ENCODE data around the gene TBX21.

The TBX21 gene

GRCh38 chr17:47703191-47703591, 29.8 kb upstream of the TBX21 start:
- no peak overlapping the region for H3K4me2 ChIP-seq (ENCODE audit: low read depth, low read length, poor library complexity, severe bottlenecking)
- no peaks in the 10 kb centered on the region for H3K36me3 ChIP-seq (ENCODE audit: low read length)
- H3K9me2 ChIP-seq (replicated peaks; ENCODE audit: insufficient read depth, low read length) = no peaks in the 10 kb centered on the region
- H4K20me1 ChIP-seq (ENCODE audit: low read depth, low read length) = no peaks in the 10 kb centered on the region
- H3K9ac ChIP-seq (ENCODE audit: low read length) = no peak overlapping the region
- no peak overlapping the region for H2AFZ ChIP-seq (ENCODE audit: low read depth, low read length, severe bottlenecking)
- no peak overlapping the region for H3K4me3 ChIP-seq (ENCODE audit: insufficient read depth, low read length, poor library complexity, severe bottlenecking)
- H3K27me3 ChIP-seq (ENCODE audit: low read length) = no peaks in the 10 kb centered on the region
- H3K27ac ChIP-seq (ENCODE audit: low read depth, low read length) = no peak overlapping the region
- H3F3A ChIP-seq (ENCODE audit: insufficient read depth) = no peaks in the 10 kb centered on the region
- TF ChIP-seq CTCF (IDR thresholded peaks at IDR 0.05; ENCODE audit: insufficient read depth, low read length, poor library complexity, severe bottlenecking) (no peak), EZH2phosphoT487 (conservative IDR thresholded peaks at IDR 0.05; ENCODE audit: low read length) (no peak)
- no peaks in the 10 kb centered on the region for H3K79me2 ChIP-seq (ENCODE audit: insufficient read depth, low read length)
- H3K9me3 ChIP-seq (ENCODE audit: insufficient read depth, low read length) = no peaks in the 10 kb centered on the region

DNA sequence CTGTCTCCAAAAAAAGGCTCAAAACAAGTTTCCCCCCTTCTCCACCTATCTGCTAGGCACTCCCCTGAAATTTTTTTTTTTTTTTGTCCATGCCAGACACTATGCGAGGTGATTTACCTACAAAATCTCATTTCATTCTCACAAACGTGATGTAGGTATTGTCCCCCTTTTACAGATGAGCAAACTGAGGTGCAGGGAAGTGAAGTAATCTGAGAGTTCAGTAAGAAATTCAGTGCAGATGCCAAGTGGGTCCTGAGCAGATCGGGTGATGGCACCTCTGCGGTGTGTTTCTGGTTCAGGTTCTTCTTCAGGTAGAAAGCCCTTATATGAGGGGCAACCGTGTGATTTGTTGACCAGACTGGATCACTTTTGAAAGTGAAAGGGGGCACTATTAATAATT, 29.4 kb upstream of the TBX21 start:
- H3K9me2 ChIP-seq (replicated peaks; ENCODE audit: insufficient read depth, low read length) = no peaks in the 10 kb centered on the region
- H2AFZ ChIP-seq (ENCODE audit: low read depth, low read length, severe bottlenecking) = no peak overlapping the region
- H3K27ac ChIP-seq (ENCODE audit: low read depth, low read length) = no peak overlapping the region
- TF ChIP-seq CTCF (IDR thresholded peaks at IDR 0.05; ENCODE audit: insufficient read depth, low read length, poor library complexity, severe bottlenecking) (no peak), EZH2phosphoT487 (conservative IDR thresholded peaks at IDR 0.05; ENCODE audit: low read length) (no peak)
- H3F3A ChIP-seq (ENCODE audit: insufficient read depth) = no peaks in the 10 kb centered on the region
- H3K36me3 ChIP-seq (ENCODE audit: low read length) = no peaks in the 10 kb centered on the region
- H3K9me3 ChIP-seq (ENCODE audit: insufficient read depth, low read length) = no peaks in the 10 kb centered on the region
- H4K20me1 ChIP-seq (ENCODE audit: low read depth, low read length) = no peaks in the 10 kb centered on the region
- no peak overlapping the region for H3K4me2 ChIP-seq (ENCODE audit: low read depth, low read length, poor library complexity, severe bottlenecking)
- H3K9ac ChIP-seq (ENCODE audit: low read length) = no peak overlapping the region
- H3K27me3 ChIP-seq (ENCODE audit: low read length) = no peaks in the 10 kb centered on the region
- H3K79me2 ChIP-seq (ENCODE audit: insufficient read depth, low read length) = no peaks in the 10 kb centered on the region
- H3K4me3 ChIP-seq (ENCODE audit: insufficient read depth, low read length, poor library complexity, severe bottlenecking) = no peak overlapping the region

- H3K9ac ChIP-seq (ENCODE audit: low read length) = no peak overlapping the region
- H3K4me3 ChIP-seq (ENCODE audit: insufficient read depth, low read length, poor library complexity, severe bottlenecking) = no peak overlapping the region
- TF ChIP-seq EZH2phosphoT487 (conservative IDR thresholded peaks at IDR 0.05; ENCODE audit: low read length) (no peak), CTCF (IDR thresholded peaks at IDR 0.05; ENCODE audit: insufficient read depth, low read length, poor library complexity, severe bottlenecking) (no peak)
- H3K36me3 ChIP-seq (ENCODE audit: low read length) = no peaks in the 10 kb centered on the region
- H3K27ac ChIP-seq (ENCODE audit: low read depth, low read length) = no peak overlapping the region
- H4K20me1 ChIP-seq (ENCODE audit: low read depth, low read length) = no peaks in the 10 kb centered on the region
- no peaks in the 10 kb centered on the region for H3K79me2 ChIP-seq (ENCODE audit: insufficient read depth, low read length)
- H3K9me2 ChIP-seq (replicated peaks; ENCODE audit: insufficient read depth, low read length) = no peaks in the 10 kb centered on the region
- H3K27me3 ChIP-seq (ENCODE audit: low read length) = no peaks in the 10 kb centered on the region
- no peak overlapping the region for H2AFZ ChIP-seq (ENCODE audit: low read depth, low read length, severe bottlenecking)
- no peaks in the 10 kb centered on the region for H3K9me3 ChIP-seq (ENCODE audit: insufficient read depth, low read length)
- no peak overlapping the region for H3K4me2 ChIP-seq (ENCODE audit: low read depth, low read length, poor library complexity, severe bottlenecking)
- no peaks in the 10 kb centered on the region for H3F3A ChIP-seq (ENCODE audit: insufficient read depth)
These were observed 28.9 kb upstream of the TBX21 start for GRCh38 chr17:47704116-47704515.

DNA sequence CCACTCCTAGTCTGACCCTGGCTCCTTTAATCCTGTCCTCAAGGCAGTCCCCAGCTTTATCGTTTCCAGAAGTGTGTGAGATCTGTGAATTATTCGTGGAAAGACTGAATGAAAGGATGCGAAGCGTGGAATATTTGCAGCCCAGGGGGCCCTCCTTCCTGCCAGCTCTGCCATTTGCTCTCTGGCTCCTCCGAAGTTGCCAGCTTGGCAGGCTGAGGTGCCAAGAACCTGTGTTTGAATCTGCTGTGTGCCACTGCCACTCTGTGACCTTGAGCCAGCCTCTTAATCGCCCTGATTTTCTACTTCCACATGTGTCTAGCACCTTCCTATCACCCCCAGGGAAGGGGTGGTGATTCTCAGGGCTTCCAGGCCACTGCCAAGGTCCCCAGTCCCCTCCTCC, 28.3 kb upstream of the TBX21 start:
- Histone ChIP-seq H3K36me3 (ENCODE audit: low read length) (no peaks in the 10 kb centered on the region), H3K9me2 (replicated peaks; ENCODE audit: insufficient read depth, low read length) (no peaks in the 10 kb centered on the region), H3K27me3 (ENCODE audit: low read length) (no peaks in the 10 kb centered on the region), H3K4me2 (ENCODE audit: low read depth, low read length, poor library complexity, severe bottlenecking) (no peak overlapping the region), H3K9me3 (ENCODE audit: insufficient read depth, low read length) (no peaks in the 10 kb centered on the region), H3K27ac (ENCODE audit: low read depth, low read length) (no peak overlapping the region), H2AFZ (ENCODE audit: low read depth, low read length, severe bottlenecking) (no peak overlapping the region), H3K79me2 (ENCODE audit: insufficient read depth, low read length) (no peaks in the 10 kb centered on the region), H4K20me1 (ENCODE audit: low read depth, low read length) (no peaks in the 10 kb centered on the region), H3K9ac (ENCODE audit: low read length) (no peak overlapping the region), H3F3A (ENCODE audit: insufficient read depth) (no peaks in the 10 kb centered on the region), H3K4me3 (ENCODE audit: insufficient read depth, low read length, poor library complexity, severe bottlenecking) (no peak overlapping the region)
- TF ChIP-seq CTCF (IDR thresholded peaks at IDR 0.05; ENCODE audit: insufficient read depth, low read length, poor library complexity, severe bottlenecking) (no peak), EZH2phosphoT487 (conservative IDR thresholded peaks at IDR 0.05; ENCODE audit: low read length) (no peak)

Measured in SU-DHL-6 (cell line).